Measurements from ENCODE around the gene CMA1.
"Not testable (repeated sequence)": the region's sequence is repeated elsewhere in the genome, so short reads cannot be mapped to it uniquely, and the experiment has no call there.

DNA sequence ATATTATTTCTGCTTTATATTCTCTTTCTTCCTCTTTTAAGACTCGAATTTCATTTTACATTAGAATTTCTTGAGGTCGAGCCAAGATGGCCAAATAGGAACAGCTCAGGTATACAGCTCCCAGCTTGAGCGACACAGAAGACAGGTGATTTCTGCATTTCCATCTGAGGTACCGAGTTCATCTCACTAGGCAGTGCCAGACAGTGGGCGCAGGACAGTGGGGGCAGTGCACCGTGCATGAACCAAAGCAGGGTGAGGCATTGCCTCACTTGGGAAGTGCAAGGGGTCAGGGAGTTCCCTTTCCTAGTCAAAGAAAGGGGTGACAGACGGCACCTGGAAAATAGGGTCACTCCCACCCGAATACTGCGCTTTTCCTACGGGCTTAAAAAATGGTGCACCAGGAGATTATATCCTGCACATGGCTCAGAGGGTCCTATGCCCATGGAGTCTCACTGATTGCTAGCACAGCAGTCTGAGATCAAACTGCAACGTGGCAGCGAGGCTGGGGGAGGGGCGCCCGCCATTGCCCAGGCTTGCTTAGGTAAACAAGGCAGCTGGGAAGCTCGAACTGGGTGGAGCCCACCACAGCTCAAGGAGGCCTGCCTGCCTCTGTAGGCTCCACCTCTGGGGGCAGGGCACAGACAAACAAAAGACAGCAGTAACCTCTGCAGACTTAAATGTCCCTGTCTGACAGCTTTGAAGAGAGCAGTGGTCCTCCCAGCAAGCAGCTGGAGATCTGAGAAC is 18.0 kb upstream of the CMA1 start:
- TF ChIP-seq ZNF174 (tag by site-specific recombination; IDR thresholded peaks at IDR 0.05); ZNF132 (tag by site-specific recombination; IDR thresholded peaks at IDR 0.05; ENCODE audit: borderline replicate concordance): not testable (repeated sequence)
- TF ChIP-seq, protein P1, sequence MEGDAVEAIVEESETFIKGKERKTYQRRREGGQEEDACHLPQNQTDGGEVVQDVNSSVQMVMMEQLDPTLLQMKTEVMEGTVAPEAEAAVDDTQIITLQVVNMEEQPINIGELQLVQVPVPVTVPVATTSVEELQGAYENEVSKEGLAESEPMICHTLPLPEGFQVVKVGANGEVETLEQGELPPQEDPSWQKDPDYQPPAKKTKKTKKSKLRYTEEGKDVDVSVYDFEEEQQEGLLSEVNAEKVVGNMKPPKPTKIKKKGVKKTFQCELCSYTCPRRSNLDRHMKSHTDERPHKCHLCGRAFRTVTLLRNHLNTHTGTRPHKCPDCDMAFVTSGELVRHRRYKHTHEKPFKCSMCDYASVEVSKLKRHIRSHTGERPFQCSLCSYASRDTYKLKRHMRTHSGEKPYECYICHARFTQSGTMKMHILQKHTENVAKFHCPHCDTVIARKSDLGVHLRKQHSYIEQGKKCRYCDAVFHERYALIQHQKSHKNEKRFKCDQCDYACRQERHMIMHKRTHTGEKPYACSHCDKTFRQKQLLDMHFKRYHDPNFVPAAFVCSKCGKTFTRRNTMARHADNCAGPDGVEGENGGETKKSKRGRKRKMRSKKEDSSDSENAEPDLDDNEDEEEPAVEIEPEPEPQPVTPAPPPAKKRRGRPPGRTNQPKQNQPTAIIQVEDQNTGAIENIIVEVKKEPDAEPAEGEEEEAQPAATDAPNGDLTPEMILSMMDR (tag by site-specific recombination; IDR thresholded peaks at IDR 0.05), result not testable (repeated sequence)
- TF ChIP-seq, protein P2, sequence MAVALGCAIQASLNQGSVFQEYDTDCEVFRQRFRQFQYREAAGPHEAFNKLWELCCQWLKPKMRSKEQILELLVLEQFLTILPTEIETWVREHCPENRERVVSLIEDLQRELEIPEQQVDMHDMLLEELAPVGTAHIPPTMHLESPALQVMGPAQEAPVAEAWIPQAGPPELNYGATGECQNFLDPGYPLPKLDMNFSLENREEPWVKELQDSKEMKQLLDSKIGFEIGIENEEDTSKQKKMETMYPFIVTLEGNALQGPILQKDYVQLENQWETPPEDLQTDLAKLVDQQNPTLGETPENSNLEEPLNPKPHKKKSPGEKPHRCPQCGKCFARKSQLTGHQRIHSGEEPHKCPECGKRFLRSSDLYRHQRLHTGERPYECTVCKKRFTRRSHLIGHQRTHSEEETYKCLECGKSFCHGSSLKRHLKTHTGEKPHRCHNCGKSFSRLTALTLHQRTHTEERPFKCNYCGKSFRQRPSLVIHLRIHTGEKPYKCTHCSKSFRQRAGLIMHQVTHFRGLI (tag by site-specific recombination; IDR thresholded peaks at IDR 0.05), result not testable (repeated sequence)

Measured in HEK293 (cell line).